Retina (tissue), 1 donor: ENCODE data around the gene ACER3.
"Not testable (repeated sequence)": the region's sequence is repeated elsewhere in the genome, so short reads cannot be mapped to it uniquely, and the experiment has no call there.

Source experiments
- DNase-seq: peaks from one replicate; pipeline ENCODE4 v3.0.0-alpha.2; 2016

ACER3 gene

DNA sequence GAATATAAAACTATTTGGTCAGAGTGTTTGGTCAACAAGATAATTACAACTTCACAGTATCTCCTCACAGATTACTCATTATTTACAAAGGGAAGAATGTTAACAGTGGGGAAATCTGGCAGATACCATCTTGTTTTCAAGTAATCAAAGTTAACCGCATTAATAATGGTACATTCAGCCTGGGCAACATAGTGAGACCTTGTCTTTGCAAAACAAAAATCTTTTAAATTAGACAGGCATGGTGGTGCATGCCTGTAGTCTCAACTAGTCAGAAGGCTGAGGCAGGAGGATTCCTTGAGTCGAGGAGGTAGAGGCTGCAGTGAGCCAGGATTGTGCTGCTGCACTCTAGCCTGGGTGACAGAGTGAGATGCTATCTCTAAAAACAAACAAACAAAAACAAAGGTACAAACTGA lies 78.5 kb downstream of the ACER3 start:
- no peak for DNase-seq

DNA sequence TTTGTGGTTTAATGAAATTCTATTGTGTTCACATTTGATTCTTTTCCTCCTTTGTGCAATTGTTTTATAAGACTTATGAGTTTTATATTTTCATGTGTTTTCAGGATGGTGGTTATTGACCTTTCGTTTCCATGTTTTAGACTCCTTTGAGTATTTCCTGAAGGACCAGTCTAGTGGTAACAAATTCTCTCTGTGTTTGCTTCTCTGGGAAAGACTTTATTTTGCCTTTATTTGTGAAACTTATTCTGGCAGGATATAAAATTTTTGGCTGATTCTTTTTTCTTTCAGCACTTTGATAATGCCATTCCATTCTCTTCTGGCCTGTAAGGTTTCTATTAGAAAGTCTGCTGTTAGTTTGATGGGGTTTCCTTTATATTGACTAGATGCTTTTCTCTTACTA lies 83.5 kb downstream of the ACER3 start:
- DNase-seq: no peak

DNA sequence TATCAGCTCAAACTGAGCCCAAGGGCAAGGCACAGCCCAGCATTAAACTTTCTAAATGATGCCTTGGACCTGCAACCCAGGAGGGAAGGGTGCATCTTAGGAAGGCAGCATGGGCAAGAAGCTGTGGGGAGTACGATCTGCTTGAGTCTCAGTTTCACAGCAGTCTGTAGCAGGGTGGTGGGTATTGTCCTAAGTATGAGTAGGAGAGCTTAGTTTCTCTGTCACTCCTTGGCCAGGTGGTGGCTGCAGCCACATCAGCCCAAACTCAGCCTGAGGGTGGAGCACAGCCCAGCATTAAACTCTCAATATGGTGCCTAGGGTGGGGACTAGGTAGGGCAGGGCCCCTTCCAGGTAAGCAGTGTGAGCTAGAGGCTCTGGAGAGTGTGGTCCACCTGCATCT lies 85.5 kb downstream of the ACER3 start:
- DNase-seq: no peak

DNA sequence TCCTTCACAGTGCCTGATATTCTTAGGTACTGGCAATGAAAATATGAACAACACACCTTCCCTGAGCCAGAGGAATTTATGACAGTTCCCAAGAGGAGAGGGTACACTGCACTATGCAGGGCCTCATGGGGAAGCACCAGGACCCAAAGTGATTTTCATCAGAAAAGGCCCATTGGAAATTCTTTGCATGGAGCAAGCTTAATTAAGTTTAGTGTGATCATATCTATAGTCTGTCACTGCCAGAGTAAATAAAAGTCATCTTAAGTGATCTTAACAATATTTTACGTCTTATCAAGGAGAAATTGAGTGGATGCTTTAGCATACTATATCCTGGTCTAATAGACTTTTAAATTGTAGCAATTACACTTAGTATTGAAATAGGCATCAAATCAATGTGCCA lies 86.5 kb downstream of the ACER3 start:
- DNase-seq: no peak

DNA sequence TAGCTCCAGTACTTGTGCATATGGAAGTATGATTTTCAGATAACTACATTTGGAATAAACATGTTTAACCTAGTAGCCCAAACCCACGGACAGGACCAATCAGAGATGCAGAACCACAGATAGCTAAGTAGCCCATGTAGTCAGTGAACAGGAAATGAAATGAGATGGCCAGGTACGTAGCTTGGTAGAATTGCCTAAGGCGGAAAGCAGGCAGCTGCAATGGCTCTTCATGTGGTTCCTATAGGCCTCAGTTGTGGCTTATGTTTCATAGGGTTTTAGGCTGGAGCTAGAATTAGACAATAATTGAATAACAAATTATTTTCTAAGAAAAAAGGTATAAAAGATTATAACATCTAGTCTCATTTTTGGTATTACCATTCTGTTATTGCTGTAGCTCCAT lies 87.1 kb downstream of the ACER3 start:
- DNase-seq: no peak

DNA sequence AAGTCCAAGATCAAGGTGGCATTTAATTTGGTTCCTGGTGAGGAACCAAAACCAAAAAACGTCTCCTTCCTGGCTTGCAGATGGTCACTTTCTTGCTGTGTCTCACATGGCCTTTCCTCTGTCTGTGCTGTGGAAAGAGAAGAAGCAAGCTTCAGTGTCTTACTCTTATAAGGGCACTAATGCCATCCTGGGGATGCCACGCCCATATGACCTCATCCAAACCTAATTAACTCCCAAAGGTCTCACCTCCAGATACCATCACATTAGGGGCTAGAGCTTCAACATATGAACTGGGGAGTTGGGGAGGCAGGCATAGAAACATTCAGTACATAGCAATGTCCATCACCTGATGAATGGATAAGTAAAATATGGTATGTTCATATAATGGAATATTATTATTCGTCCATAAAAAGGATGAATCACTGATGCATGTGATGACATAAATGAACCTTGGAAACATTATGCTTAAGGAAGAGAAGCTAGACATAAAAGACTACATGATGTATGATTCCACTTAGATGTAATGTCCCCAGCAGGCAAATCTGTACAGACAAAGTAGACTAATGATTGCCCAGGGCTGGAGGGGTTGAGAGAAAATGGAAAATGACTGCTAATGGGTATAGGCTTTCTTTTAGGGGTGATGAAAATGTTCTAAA lies 94.9 kb downstream of the ACER3 start:
- DNase-seq: no peak

DNA sequence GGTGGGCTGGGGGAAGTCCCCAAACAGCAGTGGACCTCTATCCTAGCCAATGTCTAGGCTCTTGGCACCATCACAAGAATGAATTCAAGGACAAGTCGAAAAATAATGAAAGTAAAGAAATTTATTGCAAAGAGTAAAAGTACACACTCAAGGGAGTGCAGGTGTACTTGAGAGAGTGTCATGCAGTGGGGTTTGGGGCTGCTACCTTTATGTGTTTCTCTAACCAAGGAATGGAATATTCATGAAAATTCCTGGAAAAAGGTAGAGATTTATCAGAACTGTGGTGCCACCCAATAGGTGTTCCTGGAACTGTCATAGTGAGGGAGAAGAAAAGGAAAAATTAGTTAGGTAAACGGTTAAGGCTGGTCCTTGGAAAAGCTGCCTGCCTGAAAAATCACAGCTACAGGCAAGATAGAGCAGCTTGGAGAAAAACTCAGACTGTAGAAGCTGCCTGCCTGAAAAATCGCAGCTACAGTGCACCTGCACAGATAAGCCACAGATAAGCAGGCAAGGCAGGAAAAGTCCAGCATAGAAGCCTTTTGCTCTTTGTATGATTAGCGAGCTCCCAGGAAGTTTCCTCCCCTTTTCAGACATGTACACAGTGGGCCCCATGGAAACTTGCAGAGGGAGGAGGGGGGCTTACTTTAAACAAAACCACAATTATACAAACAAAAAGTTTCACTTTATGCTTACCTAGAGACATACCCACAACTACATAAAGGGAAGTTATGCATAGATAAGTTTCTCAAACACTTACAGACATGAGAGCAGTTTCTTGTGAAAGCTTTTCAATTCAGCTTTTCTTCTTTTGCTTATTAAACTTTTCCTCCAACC lies 102.1 kb downstream of the ACER3 start:
- no peak for DNase-seq

DNA sequence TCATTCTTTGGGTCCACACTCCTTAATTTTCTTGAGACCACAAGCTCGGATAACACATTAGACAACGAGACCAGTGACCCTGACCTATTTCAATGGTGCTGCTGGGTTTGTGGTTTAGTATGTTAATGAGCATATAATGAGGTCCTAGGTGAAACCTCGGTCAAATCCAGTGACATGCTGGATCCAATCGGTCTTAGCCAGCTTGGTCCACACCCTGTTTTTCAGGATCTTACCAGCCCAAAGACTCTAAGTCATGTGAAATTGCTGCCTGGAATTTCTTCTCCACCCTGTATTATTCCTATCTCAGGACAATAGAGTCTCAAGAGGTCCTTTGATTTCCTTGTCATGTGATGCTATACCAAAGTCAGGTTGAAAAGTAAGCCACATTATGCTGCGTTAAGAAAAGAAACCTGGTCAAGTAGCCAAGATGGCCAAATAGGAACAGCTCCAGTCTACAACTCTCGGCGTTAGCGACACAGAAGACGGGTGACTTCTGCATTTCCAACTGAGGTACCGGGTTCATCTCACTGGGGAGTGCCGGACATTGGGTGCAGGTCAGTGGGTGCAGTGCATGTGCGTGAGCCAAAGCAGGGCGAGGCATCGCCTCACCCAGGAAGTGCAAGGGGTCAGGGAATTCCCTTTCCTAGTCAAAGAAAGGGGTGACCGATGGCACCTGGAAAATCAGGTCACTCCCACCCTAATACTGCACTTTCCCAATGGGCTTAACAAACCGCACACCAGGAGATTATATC lies 102.9 kb downstream of the ACER3 start:
- not testable (repeated sequence) for DNase-seq

DNA sequence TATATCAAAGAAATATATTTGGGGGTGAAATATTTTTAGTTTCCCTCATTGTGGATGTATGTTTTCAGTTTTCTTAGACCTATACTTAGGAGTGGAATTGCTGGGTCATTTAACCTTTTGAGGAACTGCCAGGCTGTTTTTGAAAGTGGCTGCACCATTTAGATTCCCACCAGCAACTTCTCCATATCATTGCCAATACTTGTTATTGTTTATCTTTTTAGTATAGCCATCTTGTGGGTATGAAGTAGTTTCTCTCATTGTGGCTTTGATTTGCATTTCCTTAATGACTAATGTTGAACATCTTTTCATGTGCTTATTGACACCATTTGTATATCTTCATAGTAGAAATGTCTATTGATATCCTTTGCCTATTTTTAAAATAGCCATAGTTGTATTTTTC lies 111.3 kb downstream of the ACER3 start:
- no peak for DNase-seq

DNA sequence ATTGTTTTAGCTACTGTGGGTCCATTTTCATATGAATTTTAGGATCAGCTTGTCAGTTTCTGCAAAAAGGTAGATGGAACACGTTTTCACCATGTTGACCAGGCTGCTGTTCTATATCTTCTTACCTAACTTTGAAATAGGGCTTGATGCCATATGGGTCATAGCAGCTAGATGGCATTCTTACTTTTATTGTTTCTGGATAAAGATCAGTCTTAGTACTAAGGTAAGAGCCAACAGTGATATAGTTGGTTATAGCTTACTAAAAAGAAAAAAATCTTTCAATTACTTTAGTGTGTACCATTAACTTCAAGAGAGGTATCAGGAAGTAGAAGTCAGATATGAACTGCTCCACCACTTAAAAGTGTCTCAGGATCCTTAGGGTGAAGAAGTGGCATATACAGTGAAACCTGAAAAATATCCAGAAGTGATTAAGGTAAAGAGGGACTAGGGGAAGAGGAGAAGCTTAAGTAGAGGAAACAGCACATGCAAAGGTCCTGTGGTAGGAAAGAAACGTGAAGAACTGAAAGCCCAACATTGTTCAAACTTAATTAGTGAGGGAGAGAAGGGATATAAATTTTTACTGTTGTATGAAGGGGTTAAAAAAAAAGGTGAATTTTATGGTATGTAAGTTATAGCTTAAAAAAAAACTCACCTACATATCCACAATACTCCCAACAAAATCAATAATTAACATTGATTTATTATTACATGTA lies 113.6 kb downstream of the ACER3 start:
- DNase-seq: no peak

DNA sequence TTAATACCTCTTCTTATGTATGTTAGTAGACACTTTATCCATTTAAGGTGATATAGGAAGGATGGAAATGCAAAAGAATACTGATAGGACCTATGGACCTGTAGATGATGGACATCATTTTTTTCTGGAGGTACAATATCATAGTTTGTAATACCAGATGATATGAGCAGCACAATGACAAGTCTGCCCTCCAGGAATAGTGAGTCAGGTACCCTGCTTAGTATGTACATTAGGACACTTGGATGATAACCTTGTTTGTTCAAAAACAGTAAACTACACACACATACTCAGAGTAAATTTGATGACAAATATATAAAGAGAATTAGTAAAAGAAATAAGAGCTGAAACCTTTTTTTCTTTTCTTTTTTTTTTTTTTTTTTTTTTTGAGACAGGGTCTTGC lies 114.8 kb downstream of the ACER3 start:
- no peak for DNase-seq

DNA sequence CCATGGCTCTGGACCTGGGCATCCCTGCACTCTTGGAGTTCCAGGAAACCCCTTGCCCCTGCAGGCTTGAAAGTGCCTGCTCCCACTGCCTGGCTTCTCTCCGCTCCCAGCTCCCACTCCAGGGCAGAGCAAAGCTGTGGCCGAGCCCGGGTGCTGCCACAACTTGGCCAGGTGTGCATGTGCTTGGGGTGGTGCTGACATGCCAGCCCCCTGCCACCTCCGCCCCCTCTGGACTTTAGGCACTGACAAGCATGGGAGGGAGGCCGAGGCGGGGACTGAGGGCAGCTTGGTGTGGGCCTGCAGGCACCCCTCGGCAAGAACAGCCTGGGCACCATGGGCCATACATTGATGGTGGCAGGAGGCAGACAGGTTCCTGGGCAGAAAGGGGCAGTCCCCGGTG lies 117.1 kb downstream of the ACER3 start:
- DNase-seq: no peak

DNA sequence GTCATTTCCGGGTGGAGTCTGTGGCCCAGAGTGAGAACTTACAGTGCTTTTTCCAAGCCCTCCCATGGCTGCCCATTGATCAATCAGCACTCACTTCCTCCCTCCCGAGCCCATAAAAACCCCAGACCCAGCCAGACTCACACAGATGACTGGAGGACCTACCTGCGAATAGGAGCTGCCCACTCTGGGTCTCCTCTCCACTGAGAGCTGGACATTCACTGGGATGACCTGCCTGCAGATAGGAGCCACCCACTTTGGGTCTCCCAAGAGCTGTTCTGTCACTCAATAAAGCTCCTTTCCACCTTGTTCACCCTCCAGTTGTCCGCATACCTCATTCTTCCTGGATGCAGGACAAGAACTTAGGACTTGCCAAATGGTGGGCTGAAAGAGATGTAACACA lies 117.5 kb downstream of the ACER3 start:
- no peak for DNase-seq

DNA sequence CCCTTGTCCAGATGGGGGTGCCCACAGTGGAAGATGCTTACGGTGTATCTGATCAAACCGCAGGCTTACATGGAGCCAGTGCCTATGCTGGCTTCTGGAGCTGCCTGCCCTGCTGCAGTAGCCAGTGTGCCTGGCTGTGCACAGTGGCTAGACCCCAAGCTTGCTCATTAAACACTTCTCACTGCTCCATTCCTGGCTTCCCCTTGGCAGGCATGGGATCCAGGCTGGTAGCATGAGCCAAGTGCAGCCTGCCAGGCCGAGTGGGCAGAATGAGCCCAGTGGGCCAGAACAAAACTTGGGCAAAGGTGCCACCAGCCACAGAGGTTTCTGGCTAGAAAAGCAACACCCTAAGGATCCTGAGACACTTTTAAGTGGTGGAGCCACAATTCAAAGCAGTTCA lies 118.1 kb downstream of the ACER3 start:
- DNase-seq: no peak

DNA sequence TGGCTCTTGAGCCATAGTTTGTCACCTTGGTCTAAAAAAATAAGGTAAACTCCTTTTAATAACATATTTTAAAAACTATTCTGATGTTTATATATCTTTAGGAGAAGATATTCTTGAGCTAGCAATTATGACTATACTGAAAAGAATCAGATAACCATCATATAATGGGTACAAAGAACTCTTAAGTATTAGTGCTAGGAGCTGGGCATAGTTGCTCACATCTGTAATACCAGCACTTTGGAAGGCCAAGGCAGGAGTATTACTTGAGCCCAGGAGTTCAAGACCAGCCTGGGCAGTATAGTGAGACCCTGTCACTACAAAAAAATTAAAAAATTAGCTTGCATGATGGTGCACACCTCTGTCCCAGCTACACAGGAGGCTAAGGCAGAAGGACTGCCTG lies 119.5 kb downstream of the ACER3 start:
- no peak for DNase-seq

DNA sequence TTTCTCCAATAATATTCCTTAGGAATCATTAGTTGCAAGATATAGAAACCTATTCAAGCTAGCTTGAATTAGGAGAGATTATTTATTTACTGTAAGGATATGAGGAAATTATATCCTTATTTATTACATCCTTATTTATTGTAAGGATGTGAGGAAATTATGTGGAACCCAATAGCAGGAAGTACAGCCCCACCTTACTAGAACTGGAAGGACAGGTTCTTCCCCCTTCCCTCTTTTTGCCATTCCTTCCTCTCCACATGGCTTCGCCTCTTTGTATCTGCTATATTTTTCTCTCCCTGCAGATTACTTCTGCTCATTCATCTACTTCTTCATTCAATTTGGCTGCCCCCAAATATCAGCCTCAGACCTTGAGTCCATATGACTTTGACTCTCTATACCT lies 124.0 kb downstream of the ACER3 start:
- no peak for DNase-seq

DNA sequence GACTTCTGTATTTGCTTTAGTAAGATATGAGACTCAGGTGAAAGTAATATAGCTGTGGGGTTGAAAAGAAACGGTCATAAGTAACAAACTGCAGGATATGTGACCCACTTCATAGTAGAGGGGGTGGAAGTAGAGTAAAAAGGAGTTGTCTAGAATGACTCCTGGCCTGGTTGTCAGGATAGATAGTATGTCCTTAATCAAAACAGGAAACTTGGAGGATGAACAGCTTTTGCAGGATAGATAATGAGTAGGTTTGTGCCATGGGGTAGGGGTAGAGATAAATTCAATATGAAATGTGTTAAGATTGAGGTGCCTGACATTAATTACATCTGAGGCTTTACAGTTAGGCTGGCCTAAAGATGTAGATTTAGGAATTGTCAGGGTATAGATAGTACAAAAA lies 126.5 kb downstream of the ACER3 start:
- DNase-seq: no peak

DNA sequence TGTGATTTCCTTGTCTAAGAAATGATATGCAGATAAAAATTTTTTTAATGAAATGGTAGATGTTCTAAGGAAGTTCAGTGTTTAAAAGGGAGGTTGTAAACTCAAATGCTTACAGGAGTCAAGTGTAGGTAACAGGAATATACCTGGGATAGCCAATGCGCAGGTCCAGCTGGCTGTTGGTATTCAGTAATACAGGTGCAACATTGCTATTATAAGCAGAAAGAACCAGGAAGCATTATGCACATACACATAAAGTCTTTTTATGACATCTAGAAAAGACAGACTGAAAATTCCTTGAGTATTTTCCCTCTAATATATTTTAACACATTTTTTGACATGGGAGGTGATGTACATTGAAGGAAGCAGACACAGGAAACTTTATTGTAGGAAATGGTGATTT lies 129.9 kb downstream of the ACER3 start:
- no peak for DNase-seq

DNA sequence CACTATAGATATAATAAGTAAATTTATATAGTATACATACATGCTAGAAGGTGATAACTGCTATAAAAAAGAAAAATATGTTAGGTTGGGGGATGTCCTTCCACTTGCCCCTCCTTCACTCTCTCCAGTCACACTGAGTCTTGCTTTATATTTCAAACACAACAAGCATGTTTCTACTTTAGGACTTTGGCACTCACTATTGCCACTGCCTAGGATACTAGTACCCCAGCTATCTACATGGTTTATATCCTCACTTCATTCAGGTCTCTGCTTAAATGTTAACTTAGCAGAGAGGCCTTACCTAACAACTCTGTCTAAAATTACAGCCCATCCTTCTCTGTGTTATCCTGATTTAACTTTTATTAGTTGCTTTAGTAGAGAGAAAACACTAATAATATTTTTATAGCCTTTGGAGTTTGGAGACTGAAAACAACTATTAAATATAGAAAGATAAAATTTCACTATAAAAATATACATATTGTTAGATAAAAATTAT lies 134.4 kb downstream of the ACER3 start:
- no peak for DNase-seq

DNA sequence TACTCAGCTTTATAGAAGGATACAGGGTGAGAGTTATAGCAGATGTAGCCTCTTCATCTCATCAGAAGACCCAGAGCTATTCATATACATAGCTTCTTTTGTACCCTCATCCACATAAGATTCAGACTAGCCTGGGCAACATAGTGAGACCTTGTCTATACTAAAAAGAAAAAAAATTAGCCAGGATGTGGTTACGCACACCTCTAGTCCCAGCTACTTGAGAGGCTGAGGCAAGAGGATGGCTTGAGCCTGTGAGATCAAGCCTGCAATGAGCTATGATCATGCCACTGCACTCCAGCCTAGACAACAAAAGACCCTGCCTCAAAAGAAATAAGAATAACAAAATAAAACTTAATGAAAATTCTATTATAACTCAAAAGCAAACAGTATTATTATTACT lies 136.8 kb downstream of the ACER3 start:
- DNase-seq: no peak

DNA sequence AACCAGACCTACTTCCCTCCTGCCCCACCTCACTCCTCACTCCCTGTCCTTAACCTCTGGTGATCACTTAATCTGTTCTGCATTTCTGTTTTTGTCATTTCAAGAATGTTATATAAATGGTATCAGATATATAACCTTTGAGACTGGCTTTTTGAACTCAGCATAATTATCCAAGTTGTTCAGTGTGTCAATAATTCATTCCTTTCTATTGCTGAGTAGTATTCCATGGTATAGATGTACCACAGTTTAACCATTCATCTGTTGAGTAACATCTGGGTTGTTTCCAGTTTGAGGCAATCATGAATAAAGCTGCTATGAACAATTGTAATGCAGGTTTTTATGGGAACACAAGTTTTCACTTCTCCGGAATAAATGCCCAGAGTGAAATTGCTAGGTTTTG lies 138.9 kb downstream of the ACER3 start:
- no peak for DNase-seq

DNA sequence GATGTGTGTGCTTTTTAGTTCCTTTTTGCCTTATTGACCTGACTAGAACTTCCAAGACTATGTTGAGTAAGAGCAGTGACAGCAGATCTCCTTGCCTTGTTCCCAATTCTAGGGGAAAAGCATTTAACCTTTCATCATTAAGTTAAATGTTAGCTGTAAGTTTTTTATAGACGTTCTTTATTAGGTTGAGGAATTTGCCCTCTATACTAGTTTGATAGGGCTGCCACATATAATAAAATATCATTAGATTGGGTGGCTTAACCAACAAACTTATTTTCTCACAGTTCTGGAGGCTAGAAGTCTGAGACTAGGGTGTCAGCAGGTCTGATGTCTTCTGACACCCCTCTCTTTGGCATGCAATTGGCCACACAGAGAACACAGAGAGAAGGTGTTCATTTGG lies 140.9 kb downstream of the ACER3 start:
- no peak for DNase-seq

DNA sequence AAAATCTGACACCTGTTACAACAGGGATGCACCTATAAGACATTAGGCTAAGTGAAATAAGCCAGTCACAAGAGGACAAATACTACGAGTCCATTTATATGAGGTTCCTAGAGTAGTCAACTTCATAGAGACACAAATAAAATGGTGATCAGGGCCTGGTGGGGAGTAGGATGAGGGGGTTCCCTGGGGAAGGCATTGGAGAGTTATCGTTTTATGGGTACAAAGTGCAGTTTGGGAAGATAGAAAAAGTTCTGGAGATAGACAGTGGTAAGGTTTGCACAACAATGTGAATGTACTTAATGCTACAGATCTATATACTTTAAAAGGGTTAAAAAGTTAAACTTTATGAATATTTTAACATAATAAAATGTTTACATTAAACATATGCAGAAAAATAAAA lies 142.1 kb downstream of the ACER3 start:
- no peak for DNase-seq
